GM21825 (cell line): ENCODE results near the gene COL12A1.

Experiments
- ATAC-seq: cut with Tn5 transposase; IDR thresholded peaks from one replicate; pipeline ENCODE4 v1.9.1; 2021; ENCODE audit warnings: mild to moderate bottlenecking, moderate library complexity; ENCODE audit not compliant: unreplicated experiment

The COL12A1 gene

DNA sequence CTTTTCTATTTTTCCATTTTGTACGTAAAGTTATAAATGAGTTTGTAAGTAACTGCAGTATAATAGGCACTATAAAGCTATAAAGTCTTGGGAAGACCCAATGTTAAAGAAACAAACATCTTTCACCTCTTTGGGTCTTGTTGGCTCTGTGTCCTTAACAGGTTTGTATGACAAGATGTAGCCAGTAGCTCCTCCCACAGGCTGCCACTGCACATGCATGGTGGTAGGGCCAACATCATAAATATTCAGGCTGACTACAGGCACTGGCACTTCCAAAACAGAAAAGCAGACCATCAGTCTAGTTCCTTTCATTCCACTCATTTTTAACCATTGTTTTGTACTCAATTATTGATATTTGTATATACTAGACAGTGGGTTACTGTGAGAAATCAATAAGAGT lies 59.9 kb downstream of the COL12A1 start:
- no peak for ATAC-seq

DNA sequence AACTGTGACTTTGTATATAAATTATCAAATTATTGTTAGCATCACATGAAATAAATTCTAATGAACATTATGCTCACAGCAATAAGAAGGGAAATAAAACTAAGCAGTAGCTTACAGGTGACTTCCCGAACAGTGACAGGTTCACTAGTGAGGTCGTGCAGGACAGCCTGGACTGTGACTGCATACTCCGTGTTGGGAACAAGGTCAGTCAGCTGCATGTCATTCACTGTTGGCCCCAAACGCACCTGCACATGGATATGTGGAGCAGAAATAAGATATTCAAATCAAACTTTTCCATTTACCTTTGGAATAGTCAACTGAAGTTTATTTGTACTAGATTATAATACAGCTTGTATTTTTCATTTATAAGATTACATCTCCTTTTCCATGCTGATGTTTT lies 60.6 kb downstream of the COL12A1 start:
- ATAC-seq: no peak

DNA sequence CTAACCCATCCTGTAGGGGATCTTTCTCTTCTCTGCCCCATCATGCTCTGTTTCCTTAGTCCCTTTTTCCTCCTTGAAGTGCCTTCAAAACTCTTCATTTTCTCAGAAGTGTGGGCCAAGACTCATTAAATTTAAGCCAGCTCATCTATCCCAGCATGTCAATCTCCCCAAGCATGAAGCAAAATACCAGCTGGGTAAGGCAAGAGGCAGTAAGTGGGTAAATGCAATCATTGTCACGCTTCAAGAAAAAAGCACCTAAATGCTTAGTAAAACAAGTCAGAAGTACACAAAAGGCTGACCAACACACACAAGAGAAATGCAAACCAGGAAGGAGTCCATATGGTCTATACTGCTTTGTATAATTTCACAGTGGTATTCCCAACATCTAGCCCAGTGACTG lies 61.5 kb downstream of the COL12A1 start:
- ATAC-seq: no peak

DNA sequence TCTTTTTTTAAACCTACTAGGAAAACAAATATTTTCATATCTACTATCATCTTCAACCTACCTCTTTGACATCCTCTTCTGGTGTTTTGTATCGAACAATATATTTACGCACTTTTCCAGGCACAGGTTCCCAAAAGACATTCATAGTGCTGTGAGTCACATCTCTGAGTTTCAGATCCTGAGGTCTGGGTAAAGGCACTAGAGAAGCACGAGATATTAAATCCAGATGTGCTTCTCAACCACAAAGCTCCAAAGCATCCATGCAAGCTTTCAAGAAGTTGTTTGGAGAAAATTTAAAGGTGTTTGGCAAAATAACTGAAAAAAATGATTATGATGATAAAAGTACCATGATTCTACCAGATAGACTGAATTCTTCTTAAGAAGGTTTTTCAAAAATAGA lies 62.7 kb downstream of the COL12A1 start:
- ATAC-seq: no peak

DNA sequence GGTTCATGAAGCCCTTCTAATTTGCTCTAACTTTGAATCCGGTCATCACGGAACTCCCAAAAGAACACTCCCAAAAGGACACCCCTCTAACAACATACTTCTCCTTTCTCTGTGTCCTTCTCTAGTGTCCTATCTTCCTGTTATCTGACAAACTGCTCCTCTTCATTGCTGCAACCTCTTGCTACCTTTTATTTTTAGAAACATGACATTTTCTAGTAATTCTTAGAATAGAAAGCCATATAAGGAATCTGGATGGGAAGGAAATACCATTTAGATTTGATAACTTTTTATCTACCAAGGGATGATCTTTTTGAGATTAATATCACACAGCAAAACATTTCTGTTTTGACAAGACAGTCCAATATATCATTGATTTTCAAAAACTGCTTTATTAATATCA lies 63.1 kb downstream of the COL12A1 start:
- no peak for ATAC-seq

- no peak for ATAC-seq
Observed at GRCh38 chr6:75135876-75136275, 70.0 kb downstream of the COL12A1 start.

GRCh38 chr6:75135450-75135849 lies 70.4 kb downstream of the COL12A1 start:
- no peak for ATAC-seq

DNA sequence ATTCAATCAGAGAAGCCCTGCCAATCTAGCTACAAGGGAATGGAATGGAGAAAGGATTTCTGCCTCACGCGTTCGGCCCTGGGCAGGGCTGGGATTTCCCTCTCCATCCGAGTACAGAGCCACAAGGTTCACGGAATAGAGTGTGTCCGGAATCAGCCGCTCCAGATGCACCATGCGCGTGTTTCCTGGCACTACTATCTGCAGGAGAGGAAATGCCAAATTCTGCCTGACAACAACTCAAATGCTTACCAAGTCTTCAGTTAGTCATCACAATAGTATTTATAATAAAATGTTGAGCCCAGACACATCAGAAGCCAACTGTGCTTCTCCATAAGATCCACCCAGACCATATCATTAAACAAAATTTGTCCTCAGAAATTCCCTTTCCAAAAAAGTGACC lies 75.1 kb downstream of the COL12A1 start:
- ATAC-seq: no peak

DNA sequence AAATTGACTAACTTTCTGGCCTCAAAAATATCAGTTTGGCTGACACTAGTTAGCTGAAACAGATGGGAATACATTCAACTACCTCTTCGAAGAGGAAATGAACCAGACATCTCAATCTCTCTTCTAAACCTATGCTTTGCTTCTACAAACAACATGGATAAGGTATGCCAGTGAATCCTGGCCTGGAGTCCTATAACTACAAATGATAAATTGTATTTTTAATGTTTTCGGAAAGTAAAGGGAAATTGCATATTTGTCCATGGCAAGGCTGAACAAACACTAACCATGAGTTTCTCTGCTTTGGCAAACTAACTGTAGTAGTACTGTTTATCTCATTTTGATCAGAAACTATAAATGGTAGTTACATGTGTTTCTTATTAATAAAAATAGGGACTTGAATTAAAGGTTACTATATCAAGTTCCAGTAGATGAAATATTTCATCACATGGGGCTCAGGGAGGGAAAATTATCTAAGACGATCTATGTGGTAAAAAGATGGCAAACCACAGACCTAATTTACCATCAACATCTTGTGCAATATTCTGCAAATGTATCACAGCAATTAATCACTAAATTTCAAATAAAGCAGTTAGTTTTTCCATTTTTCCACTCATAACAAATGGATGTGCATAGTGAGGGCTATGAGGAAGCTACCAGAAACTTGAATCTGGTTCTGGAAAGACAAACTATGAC lies 76.8 kb downstream of the COL12A1 start:
- no peak for ATAC-seq

- ATAC-seq: no peak
Observed at GRCh38 chr6:75126518-75126917, 79.3 kb downstream of the COL12A1 start.

GRCh38 chr6:75124983-75125382 lies 80.9 kb downstream of the COL12A1 start:
- ATAC-seq: no peak

- ATAC-seq: no peak
Observed at GRCh38 chr6:75124085-75124484, 81.8 kb downstream of the COL12A1 start.

DNA sequence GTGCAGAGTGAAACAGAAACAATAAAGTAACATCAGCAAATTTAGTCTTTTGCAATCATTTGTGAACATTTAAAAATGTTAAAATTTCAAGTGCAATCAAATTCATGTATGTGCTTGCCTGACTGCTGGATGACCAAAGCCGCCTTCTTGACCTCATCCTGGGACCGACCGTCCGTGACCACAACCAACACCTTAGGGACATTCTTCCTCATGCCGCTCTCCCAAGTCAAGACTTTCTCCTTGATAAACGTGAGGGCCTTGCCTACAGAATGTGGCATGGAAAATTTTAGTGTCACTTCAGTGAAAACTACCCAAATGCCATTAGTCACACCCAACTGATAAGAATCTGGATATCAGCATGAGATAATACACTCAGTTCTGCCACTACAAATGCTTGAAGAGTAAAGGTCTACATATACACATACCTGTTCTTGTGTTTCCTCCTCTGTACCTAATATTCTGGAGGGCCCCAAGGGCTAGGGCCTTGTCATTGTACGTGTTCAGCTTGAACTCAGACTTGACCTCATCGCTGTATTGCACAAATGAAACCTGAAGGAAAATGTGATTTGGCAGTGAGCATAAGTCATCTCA lies 86.8 kb downstream of the COL12A1 start:
- no peak for ATAC-seq

DNA sequence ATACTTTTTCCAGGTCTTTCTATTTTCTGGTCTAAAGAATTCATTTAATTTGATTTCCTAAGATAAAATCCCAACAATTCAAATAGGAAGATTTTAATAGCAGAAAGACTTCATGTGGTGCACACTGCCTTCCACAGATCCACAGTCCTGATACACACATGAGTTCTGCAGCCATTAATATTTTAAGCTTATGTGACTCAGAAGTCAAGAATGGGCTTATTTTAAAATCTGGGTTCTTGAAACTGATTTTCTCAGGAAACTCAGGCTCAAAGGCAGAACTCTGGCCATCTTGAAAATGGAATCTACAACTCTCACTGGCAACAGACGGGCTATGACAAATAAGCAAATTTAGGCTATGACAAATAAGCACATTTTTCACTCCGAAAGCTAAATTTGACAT lies 88.2 kb downstream of the COL12A1 start:
- ATAC-seq: no peak

DNA sequence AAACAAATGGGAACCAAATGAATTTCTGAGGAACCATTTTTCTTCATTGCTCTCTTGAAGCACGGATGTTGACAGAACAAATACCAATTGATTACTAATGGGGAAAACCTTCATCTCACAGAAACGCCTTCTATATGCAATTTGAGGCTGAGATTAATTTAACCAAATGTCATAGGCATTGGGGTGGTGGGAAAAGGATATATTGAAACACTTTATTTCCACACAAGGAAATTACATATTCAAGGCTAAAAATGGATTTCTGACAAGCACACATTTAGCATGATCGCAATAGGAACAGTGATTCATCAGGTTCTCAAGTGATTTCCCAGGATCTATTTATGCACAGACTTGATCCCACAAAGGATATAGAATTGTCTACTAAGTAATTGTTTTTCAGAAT lies 88.9 kb downstream of the COL12A1 start:
- no peak for ATAC-seq

DNA sequence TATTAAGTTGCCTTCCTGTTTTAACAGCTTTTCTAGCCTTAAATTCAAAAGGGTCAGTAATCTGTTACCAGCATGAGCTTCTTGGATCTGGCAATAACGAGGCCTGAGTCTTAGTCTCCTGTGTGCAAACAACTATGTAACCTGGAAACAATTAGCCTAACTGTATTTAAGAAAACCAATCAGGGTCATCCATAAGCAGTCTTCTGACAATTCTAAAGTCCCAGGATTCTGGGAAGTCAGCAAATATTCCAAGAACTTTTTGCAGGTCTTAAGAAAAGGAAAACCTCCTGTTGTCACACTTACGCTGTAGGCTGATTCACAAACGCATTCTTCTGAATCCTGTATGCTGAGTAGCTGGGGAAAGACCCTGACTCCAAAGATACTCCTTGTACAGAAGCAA lies 90.4 kb downstream of the COL12A1 start:
- ATAC-seq: no peak

- no peak for ATAC-seq
Observed at GRCh38 chr6:75114806-75115205, 91.0 kb downstream of the COL12A1 start.

DNA sequence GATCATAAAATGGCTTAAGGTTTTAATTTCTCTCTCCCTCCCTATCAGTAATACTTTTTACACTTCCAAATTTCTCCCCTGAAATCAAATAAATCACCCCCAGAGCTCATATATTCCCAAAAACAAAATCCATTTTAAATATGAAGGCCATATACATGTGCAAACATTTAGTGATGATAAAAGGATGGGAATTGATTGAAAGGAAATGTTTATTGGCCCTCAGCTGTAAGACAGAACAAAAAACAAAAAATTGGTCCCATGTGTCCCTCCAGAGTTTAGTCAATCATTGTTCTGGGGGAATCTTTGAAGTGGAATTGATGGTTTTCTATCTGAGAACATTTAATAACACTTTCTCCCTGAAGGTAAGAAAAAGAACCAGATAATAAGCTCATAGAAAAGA lies 91.7 kb downstream of the COL12A1 start:
- no peak for ATAC-seq

DNA sequence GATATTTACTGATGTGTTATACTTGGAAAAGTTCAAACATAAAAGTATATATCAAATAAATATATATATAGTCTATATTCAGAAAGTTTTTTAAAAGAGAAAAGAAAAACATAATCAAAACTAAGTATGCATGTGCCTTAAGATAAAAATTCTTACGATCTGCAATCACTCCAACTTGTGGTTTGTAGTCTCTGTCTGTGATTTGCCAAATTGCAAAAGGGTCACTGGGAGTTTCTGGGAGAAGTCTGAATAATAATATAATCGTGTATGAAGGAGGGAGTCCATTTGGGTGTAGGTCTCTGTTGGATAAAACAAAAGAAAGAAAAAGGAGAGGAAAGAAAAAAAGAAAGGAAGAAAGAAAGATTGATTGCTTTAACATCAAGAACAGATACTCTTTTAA lies 92.4 kb downstream of the COL12A1 start:
- no peak for ATAC-seq

DNA sequence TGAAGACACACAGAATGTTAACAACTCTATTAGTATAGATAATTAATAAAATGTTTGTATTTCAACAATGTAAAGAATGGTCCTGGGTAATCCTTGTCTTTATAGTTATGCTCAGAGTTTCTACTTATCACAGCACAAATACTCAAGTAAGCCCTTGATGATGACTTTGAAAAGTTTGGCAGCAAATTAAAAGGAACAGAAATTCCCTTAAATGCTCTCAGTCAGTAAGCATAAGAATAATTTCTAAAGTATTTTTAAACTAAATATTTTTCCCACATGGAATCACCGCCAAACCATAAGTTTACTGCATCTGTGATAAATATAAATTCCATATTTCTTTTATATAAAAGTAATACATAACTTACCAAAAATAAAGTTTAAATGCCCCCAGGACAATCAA lies 96.1 kb downstream of the COL12A1 start:
- no peak for ATAC-seq

- no peak for ATAC-seq
Observed at GRCh38 chr6:75109022-75109421, 96.8 kb downstream of the COL12A1 start.

DNA sequence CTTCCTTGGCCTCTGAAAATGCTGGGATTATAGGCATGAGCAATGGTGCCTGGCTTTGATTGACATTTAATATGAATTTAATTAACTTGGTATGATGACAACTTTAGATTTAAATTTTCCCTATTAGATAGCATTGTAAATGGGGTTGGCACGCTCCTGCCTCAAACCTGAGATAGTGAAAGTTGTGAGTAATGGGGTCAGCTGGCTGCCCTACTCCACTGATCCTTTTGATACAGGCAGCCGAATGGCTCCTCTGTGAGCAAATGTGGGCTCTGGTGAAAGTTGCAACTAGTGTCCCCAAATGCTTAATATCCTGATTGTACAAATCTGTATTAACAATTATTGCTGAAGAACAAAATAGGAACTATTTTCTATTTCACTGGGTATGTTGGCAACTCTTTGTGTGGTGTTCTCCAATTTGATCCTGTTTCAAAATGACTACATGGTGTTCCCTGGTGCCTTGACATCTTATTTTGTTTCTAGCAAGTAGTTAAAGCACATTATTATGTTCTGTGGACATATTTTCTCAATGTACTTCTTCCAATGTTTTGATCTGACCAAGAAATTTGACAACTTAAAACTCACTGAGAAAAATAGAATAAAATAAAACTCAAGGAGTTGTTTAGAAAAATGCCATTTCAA lies 97.4 kb downstream of the COL12A1 start:
- ATAC-seq: no peak

DNA sequence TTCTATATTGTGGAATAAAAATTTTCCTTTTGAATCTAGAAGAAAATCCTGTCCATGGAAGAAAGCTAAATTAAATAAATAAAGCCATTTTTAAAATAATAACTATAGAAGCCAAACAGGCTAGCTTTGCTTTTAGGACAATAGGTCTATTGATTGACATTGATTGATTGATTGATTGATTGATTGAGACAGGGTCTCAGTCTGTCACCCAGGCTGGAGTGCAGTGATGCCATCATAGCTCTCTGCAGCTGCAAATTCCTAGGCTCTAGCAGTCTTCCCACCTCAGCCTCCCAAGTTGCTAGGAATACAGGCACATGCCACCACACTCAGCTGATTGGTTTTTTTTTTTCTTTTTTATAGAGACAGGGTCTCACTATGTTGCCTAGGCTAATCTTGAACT lies 97.9 kb downstream of the COL12A1 start:
- ATAC-seq: no peak
